Suppressor macrophage (primary cell): ENCODE measurements around the gene TMEM150B.

Source experiments
- DNase-seq, 4 experiments: peaks; one replicate each; pipeline ENCODE4 v3.0.0-alpha.2; 2020 to 2022

TMEM150B gene

DNA sequence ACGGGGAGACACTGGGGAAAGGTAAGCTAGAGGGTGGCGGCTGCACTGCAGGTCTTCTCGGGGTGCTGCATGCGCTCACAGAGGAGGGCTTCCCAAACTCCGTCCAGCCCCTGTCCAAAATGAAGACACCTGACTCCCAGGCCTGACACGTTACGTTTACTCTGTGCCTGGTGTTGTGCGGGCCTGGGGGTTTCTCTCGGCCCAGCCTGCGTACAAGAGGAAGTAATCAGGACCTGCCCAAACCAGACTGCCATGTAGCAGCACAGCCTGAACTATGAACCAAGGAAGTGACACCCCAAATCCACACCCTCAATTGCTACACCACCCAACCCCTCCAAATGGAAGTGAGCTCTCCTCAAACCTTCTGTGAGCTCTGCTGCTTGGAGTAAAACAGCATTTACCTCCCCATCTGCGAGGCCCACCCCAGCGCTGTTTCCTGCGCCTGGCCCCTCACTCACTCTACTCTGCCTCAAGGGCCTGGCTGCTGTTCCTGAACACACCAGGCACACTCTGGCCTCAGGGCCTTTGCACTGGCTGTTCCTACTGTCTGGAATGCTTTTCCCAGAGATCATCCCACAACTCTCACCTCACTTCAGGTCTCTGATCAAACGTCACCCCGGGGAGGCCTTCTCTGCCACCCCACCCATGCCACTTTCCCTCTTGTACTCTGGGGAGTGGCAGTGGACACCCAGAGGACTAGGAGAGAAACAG is 48.3 kb downstream of the TMEM150B start:
- no peak for DNase-seq

DNA sequence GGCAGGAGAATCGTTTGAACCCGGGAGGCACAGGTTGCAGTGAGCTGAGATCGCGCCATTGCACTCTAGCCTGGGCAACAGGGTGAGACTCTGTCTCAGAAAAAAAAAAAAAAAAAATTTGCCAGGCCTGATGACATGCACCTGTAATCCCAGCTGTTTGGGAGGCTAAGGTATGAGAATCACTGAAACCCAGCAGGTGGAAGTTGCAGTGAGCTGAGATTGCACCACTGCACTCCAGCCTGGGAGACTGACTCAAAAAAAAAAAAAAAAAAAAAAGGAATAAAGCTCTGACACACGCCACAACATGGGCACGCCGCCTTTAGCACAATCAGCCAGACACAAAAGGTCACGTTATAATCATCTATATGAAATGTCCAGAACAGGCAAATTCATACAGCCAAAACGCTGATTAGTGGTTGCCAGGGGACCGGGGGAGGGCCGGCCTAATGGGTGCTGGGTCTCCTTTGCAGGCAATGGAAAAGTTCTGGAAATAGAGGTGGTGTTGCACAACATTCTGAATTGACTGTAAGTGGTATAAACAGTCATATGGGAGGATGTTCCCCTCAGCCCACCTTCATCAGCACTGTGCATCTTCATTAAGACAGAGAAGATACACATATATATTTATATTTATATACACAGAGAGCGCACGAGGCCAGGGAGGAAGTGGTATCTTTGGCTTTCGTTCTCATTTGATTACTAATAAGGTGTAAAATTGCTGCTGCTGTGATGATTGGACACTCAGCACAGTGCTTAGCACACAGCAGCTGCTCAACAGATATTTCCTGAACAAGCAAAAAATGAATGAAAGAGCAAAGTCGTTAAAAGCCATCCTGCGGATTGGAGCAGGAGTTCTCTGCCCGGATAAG is 49.1 kb downstream of the TMEM150B start:
- no peak for DNase-seq

DNA sequence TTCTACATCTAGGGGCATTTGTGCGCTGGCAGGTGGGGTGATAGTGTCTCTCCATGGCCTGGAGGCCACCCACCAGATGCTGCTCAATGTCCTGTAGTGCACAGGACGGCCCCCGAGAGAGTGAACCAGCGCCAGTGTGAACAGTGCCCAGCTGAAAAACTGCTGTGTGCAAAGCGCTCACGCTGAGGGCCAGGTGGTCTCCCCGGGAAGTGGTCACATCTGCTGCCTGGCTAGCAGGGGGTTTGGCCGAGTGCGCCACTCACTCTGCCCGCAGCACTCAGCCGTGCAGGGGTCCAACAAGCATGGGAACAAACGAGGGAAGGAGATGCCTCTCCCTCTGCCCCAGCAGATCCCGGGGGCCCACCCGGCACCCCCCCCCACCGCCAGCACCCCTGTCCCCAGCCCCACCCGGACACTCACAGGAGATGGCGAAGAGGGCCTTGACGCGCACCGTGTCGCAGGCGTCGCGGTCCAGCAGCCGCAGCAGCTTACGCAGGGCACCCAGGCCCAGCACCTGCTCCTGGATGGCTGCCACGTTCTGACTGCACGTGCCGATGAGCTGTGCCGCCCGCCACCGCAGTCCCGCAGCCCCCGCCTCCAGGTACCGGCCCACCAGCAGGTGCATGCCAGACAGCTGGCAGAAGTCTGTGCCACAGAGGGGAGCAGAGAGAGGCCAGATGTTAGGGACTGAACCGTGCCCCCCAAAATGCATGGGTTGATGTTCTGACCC is 51.0 kb downstream of the TMEM150B start:
- DNase-seq, result no peak

DNA sequence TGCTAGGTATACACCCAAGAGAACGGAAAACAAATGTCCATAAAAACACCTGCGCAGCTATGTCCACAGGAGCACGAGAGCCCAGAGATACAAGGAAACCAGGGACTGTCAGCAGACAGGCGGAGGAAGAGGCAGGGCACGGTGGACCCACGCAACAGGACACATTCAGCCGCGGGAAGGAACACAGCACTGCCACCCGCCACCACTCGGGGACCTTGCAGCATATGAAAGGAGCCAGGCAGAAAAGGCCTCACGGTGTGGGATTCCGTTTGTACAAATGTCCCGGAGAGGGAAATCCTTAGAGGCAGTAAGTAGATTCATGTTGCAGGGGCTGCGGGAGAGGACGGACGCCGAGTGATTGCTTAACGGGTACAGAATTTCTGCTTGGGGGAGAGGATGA is 53.0 kb downstream of the TMEM150B start:
- no peak for DNase-seq

DNA sequence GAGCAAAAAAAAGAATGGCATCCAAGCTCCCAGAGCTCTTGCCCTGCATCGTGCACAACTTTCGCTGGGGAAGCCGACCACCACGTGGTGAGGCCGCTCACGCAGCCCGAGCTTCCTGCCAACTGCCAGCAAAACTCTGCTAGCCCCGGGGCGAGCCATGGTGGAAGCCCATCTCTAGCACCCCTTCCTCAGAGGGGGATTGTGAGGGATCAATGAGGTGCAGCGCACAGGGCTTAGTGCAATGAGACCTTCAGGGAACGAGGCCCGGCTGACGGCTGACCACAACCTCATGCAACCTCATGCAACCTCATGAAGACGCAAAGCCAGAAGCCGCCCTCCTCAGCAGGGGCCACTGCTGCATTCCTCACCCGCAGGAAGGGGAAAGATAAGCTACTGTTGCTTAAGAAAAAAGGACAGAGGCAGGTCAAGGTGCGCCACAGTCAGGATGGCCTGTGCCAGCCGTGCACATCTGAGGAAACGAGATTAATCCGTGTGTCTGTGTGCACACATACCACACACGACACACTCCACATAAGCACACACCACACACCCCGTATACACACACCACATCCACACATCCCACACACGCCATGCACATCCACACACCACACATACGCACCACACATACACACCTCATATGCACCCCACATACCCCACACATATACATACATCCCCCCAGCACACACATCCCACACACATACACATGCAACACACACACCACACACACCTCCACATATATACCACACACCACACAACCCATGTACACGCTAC is 54.8 kb downstream of the TMEM150B start:
- DNase-seq, result no peak

DNA sequence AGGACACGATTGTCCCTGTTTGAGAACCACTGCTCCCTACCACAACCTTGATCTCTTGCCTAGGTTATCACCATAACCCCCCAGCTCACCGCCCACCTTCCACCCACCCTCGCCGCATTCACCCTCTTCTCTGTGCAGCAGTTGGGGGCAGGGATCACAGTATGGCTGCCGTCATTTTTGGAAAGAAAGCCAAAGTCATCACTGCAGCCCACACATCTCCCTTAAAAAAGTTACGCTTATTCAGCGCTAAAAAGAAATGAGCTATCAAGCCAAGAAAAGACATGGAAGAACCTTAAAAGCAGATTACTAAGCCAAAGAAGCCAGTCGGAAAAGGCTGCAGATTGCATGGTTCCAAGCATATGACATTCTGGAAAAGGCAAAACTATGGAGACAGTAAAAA is 55.8 kb downstream of the TMEM150B start:
- DNase-seq, result no peak

DNA sequence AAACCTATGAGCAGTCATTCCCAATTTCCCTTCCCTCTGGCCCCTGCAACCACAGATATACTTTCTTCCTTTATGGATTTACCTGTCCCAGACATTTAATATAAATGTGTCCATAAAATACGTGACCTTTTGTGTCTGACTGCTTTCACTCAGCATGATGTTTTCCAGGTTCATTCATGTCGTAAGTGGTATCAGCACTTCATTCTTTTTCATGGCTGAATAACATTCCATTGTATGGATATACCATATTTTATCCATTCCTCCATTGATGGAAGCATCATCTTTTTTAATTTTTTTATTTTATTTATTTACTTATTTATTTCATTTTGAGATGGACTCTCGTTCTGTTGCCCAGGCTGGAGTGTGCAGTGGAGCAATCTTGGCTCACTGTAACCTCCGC is 58.3 kb downstream of the TMEM150B start:
- DNase-seq, result no peak

DNA sequence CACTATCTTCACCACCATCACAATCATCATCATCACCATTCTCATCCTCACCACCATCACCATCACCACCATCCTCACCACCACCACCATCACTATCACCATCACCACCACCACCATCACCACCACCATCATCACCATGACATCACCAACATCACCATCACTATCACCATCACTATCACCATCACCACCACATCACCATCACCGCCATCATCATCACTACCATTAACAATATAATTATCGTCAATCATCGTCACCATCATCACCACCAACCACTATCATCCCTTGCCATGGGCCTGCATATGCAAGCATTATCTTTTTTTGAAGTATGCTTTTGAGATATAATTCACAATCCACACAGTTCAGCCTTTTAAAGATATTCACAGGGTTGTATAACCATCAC is 58.7 kb downstream of the TMEM150B start:
- DNase-seq, result no peak

DNA sequence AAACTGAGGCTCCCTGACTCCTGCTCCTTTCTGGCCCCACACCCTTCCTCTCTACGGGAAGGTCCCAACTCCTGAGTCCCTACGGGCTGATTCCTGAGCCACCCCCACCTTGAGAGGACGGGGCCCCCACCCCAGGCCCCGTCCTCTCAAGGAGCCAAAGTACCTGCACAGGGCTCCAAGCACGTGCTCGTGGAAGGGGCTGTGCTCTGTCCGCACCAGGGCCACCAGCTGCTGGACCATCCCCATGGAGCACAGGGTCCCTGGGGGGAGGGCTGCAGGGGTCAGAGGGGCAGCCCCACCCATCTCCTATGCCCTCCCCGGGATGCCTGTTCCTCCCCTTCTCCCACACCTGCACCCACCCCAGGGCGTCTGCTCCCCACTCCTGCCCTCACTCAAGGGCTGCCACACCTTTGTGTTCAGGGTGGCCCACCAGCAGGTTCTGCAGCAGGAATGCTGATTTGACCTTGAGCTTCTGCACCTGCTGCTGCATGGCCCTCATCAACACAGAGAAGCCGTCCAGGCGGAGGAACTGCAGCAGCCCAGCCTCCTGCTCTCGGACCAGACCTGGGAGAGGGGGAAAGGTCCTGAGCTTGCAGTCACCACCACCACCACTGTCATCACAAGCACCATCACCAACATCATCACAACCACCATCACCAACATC is 59.3 kb downstream of the TMEM150B start:
- no peak for DNase-seq

DNA sequence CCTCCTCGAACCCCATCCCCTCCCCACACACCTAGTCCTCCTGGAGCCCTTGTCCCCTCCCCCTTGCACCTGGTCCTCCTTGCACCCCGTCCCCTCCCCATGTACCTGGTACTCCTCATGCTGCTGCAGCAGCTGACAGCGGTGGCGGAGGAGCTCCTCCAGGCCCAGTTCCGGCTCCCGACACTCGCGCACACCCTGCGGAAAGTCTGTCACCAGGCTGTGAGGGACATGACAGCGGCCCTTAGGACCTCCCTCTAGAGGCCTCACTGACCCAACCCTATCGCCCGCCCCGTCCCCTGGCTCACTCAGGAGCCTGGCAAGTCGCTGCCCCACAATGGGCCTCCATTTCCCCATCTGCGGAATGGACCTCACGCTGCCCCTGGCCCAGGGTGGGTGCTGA is 60.0 kb downstream of the TMEM150B start:
- DNase-seq, result no peak

DNA sequence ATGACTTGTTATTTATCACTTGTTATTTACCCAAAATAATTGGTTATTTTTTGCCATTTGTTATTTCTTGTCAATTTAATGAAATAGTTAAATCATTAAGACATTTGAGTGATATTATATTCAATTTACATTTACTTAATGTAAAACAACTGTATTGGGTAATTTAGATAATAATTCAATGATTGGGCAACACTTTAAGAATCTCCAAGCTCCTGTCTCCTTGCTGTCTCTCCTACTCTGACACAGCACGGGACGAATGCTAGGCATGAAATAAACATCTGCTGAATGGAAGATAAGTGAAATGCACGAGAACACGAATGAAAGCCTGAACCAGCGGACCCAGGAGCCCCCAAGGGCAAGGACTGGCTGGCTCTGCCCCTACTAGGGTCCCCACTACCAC is 60.6 kb downstream of the TMEM150B start:
- DNase-seq, result no peak
